DND-41 (cell line): Measurements from ENCODE around the gene TPD52L1.

ENCODE experiments used
- EZH2 ChIP-seq: IDR thresholded peaks from 3 replicates; pipeline ENCODE4 v1.6.1; 2012; ENCODE audit warnings: borderline replicate concordance, low read depth, mild to moderate bottlenecking, moderate library complexity, low read length, inconsistent platforms; ENCODE audit not compliant: severe bottlenecking
- TF ChIP-seq, protein P1 (sequence below): IDR thresholded peaks from 2 replicates; pipeline ENCODE4 v1.5.1; 2012; ENCODE audit warnings: borderline replicate concordance, low read length, moderate library complexity, mild to moderate bottlenecking; ENCODE audit not compliant: poor library complexity, severe bottlenecking; ENCODE audit errors: extremely low read depth

DNA sequence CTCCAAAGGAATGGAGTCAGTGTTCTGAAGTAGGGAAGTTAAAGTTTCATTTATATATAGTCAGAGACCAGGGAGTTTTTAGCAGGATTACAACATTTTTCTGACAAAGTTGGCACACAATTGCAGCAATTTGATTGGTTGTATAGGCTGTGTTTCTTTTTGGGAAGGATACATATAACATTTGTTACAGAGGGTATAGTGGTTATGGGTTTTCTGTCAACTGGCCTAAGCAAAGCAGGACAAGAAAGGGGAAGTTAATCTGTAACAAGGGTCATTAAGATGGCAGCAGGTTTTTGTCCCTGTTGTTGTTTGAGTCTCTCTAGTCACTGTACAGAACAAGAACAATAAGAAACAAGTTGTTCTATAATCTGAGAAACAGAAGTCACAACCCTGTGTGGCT lies 41.4 kb downstream of the TPD52L1 start:
- TF ChIP-seq EZH2, result no peak
- TF ChIP-seq, protein P1, sequence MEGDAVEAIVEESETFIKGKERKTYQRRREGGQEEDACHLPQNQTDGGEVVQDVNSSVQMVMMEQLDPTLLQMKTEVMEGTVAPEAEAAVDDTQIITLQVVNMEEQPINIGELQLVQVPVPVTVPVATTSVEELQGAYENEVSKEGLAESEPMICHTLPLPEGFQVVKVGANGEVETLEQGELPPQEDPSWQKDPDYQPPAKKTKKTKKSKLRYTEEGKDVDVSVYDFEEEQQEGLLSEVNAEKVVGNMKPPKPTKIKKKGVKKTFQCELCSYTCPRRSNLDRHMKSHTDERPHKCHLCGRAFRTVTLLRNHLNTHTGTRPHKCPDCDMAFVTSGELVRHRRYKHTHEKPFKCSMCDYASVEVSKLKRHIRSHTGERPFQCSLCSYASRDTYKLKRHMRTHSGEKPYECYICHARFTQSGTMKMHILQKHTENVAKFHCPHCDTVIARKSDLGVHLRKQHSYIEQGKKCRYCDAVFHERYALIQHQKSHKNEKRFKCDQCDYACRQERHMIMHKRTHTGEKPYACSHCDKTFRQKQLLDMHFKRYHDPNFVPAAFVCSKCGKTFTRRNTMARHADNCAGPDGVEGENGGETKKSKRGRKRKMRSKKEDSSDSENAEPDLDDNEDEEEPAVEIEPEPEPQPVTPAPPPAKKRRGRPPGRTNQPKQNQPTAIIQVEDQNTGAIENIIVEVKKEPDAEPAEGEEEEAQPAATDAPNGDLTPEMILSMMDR, result no peak
